Adrenal gland (tissue), 5 donors: ENCODE results near the gene MCOLN1.

Experiments
- CTCF ChIP-seq, 6 experiments: fragments of 450-650 bp in 4 of 6; fragments of 200-600 bp in 2 of 6; sonication (generic) in 1 of 6; IDR thresholded peaks; 1 replicate in 5 of 6; 2 replicates in 1 of 6; pipeline versions ENCODE4 v1.5.1 to v1.8.0; 2016 to 2021; ENCODE audit warnings: antibody characterized with exemption in 6 of 6, mild to moderate bottlenecking in 2 of 6, moderate library complexity in 1 of 6
- POLR2A ChIP-seq, 2 donors: fragments of 450-650 bp; IDR thresholded peaks; one replicate each; pipeline ENCODE4 v1.6.1; 2017; ENCODE audit warnings: antibody characterized with exemption in 2 of 2, mild to moderate bottlenecking in 2 of 2, moderate library complexity in 1 of 2
- donor health status: DM: no; HTN: no; CAD: no.

DNA sequence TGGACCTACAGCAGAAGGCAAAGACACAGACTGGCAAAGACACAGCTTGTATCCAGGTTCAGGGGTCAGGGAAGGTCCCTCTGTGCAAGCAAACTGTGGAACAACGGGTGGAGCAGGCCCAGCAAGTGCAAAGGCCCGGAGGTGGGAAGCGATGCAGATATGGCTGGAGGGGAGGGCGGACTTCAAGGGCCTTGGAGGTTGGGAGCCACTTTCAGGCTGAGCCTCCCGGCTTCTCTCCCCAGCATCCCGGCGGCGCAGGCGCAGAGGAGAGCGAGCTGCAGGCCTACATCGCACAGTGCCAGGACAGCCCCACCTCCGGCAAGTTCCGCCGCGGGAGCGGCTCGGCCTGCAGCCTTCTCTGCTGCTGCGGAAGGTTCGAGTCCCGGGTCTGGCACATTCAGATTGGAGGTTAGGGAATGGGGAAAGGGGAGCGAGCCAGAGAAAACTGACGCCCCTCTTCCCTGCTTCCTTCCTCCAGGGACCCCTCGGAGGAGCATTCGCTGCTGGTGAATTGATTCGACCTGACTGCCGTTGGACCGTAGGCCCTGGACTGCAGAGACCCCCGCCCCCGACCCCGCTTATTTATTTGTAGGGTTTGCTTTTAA, 11.0 kb downstream of the MCOLN1 start:
- TF ChIP-seq CTCF (IDR thresholded peaks at IDR 0.05) (no peak), POLR2A (IDR thresholded peaks at IDR 0.05) (no peak)
